Astrocyte of the cerebellum (primary cell): ENCODE results near the gene CGB8.
"Not testable (repeated sequence)": the region's sequence is repeated elsewhere in the genome, so short reads cannot be mapped to it uniquely, and the experiment has no call there.

Source experiments
- DNase-seq: peaks from one replicate; pipeline ENCODE4 v3.0.0-alpha.2; 2011; ENCODE audit warnings: low read depth
- H3K4me3 ChIP-seq: 2 replicates; pipeline ENCODE4 v1.5.1; 2011; ENCODE audit warnings: mild to moderate bottlenecking, low read depth, low read length, moderate library complexity
- CTCF ChIP-seq: IDR thresholded peaks from 2 replicates; pipeline ENCODE4 v1.5.1; 2012; ENCODE audit warnings: low read length, low read depth, moderate library complexity, mild to moderate bottlenecking; ENCODE audit errors: missing control alignments
- in situ Hi-C: cut with HindIII; loops from 2 replicates; pipeline ENCODE4 v1.10.0; 2017; ENCODE audit warnings: low sequenced_read_pairs

The CGB8 gene

GRCh38 chr19:49020931-49021895 is 27.7 kb downstream of the CGB8 start:
- H3K4me3 ChIP-seq: no peak overlapping the region
- no peak for TF ChIP-seq CTCF
- no peak for DNase-seq
- in situ Hi-C loops: no loop called here

- in situ Hi-C loops: no loop called here
- TF ChIP-seq CTCF: no peak
- no peak for DNase-seq
- no peak overlapping the region for H3K4me3 ChIP-seq
These were observed 28.6 kb downstream of the CGB8 start for GRCh38 chr19:49020342-49020741.

- no peak for DNase-seq
- peak overlapping the region; percentile 29 for H3K4me3 ChIP-seq
- TF ChIP-seq CTCF: peak; percentile 9
- in situ Hi-C loops: no loop called here
These were observed 29.5 kb downstream of the CGB8 start for GRCh38 chr19:49019242-49019932.

GRCh38 chr19:49018388-49019241 is 30.3 kb downstream of the CGB8 start:
- H3K4me3 ChIP-seq: peak overlapping the region; percentile 39
- in situ Hi-C loops, DNase-seq: not testable (repeated sequence)

- in situ Hi-C loops: no loop called here
- peak overlapping the region; percentile 39 for H3K4me3 ChIP-seq
- DNase-seq: no peak
- TF ChIP-seq CTCF: peak; percentile 42
These were observed 31.1 kb downstream of the CGB8 start for GRCh38 chr19:49017666-49018351.

- peak within 1 kb of the TSS; percentile 39 for H3K4me3 ChIP-seq
- no peak for TF ChIP-seq CTCF
- DNase-seq: no peak
- in situ Hi-C loops: no loop called here
These were observed 31.8 kb downstream of the CGB8 start, which contains the start of gene LHB for GRCh38 chr19:49017041-49017665. Gene LHB (minus strand): TSS chr19:49017091. CDS start chr19:49017081, 10 bp downstream.
